ENCODE results near the gene KNOP1. TPM values are rescaled to one million over a fixed set of nuclear protein-coding genes. Genes with fewer than 3 reads are reported as not detected.
"Not testable (repeated sequence)": the region's sequence is repeated elsewhere in the genome, so short reads cannot be mapped to it uniquely, and the experiment has no call there.

Gene KNOP1
- total and polyA plus RNA-seq, 8 donors, result 4.4 to 13.9 (median 8.1) TPM

DNA sequence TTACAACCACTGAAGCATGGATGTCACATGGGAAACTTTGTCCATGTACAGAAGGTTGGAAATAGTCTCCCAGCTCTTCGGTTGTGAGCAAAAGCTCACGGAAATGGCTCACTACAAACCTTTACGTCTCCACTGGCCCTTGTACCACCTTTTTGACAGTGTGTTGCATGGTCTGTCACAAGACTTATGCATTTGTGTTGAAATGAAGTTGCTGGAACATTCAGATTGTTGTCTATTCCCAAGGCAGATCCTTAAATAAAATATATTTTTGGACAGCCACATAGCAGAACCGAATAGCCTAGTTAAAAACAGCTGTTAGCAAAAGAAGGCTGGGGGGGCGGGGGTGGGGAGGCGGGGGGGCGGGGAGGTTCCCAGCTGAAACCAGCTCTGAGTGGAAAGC is 39.2 kb downstream of the KNOP1 start:
- H3K9me3 ChIP-seq, result no peaks in the 10 kb centered on the region
- no peak overlapping the region for H3K4me3 ChIP-seq
- TF ChIP-seq, protein P1, sequence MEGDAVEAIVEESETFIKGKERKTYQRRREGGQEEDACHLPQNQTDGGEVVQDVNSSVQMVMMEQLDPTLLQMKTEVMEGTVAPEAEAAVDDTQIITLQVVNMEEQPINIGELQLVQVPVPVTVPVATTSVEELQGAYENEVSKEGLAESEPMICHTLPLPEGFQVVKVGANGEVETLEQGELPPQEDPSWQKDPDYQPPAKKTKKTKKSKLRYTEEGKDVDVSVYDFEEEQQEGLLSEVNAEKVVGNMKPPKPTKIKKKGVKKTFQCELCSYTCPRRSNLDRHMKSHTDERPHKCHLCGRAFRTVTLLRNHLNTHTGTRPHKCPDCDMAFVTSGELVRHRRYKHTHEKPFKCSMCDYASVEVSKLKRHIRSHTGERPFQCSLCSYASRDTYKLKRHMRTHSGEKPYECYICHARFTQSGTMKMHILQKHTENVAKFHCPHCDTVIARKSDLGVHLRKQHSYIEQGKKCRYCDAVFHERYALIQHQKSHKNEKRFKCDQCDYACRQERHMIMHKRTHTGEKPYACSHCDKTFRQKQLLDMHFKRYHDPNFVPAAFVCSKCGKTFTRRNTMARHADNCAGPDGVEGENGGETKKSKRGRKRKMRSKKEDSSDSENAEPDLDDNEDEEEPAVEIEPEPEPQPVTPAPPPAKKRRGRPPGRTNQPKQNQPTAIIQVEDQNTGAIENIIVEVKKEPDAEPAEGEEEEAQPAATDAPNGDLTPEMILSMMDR (IDR thresholded peaks at IDR 0.05), result no peak
- FAIRE-seq (no peak), DNase-seq (no peak), ATAC-seq (no peak)
- intact Hi-C loops (cut with DNase I), result no loop called here
- WGBS, 2 donors, result 90 to 93% methylated on average over 7 of the region's 7 CpGs
- H3K4me1 ChIP-seq, result no peaks in the 10 kb centered on the region
- peaks cover 0 to 8% (median 6%) of the 10 kb centered on the region in 3 donors for H3K36me3 ChIP-seq
- no peak overlapping the region for H3K27ac ChIP-seq
- no peaks in the 10 kb centered on the region for H3K27me3 ChIP-seq

DNA sequence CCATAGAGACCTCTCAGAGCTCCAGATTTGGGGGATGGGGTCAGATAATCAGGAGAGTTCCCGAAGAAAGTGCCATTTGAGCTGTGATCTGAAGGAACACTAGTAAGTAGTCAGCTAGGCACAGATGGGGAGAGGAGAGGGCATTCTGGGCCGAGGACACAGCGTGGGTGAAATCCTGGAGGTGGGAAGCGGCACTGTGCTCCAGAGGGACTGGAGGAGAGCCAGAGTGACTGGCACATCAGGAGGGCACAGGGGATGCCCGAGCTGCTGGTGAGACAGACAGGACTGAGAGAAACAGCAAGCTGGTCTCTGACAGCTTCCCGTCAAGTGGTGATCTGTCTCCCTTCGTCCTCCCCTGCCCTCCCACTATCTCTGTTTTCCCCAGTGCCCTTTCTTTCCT is 40.6 kb downstream of the KNOP1 start:
- Histone ChIP-seq H3K4me1 (no peaks in the 10 kb centered on the region), H3K27ac (no peak overlapping the region), H3K9me3 (no peaks in the 10 kb centered on the region), H3K4me3 (no peak overlapping the region), H3K36me3 (no peaks in the 10 kb centered on the region), H3K27me3 (no peaks in the 10 kb centered on the region)
- TF ChIP-seq, protein P1 (IDR thresholded peaks at IDR 0.05), result no peak
- ATAC-seq (no peak), FAIRE-seq (no peak), DNase-seq (no peak)
- WGBS, 2 donors, result 83 to 92% methylated on average over 7 of the region's 7 CpGs
- intact Hi-C loops (cut with DNase I), result no loop called here

DNA sequence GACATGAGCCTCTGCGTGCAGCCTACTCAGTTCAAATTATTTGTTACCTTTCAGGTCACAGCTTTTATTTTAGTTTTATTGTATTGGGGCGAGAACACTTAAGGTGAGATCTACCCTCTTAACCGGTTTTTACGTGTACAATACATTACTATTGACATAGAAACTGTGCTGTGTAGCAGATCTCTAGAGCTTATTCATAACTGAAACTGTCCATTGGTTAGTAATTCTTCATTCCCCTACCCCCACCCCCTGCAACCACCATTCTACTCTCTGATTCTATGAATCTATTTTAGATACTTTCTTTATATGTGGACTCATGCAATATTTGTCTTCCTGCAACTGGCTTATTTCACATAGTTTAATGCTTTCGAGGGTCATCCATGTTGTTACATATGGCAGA is 43.5 kb downstream of the KNOP1 start:
- Histone ChIP-seq H3K9me3 (no peaks in the 10 kb centered on the region), H3K4me1 (no peaks in the 10 kb centered on the region), H3K27me3 (no peaks in the 10 kb centered on the region), H3K36me3 (peaks cover 0 to 1% (median 0%) of the 10 kb centered on the region in 3 donors), H3K27ac (no peak overlapping the region), H3K4me3 (no peak overlapping the region)
- intact Hi-C loops (cut with DNase I), result no loop called here
- ATAC-seq, result no peak
- no peak for FAIRE-seq
- 97% methylated on average over 5 of the region's 5 CpGs for WGBS, 2 donors
- DNase-seq, result no peak
- TF ChIP-seq, protein P1 (IDR thresholded peaks at IDR 0.05), result no peak

DNA sequence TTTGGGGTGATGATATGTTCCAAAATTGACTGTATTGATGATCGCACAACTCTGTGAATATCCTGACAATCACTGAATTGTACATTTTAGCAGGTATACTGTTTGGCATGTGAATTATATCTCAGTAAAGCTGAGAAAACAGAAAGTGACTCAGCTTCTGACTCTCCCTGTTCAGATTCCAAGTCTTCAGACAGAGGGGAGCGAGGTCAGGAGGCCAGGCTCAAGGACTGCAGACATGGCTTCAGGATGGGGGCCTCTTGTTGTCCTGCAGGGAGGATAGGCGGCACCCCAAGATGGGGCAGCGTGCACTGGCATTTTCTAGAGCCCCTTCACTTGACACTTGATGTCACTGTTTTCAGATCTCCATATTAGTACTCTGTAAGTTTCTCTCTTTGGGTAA is 45.6 kb downstream of the KNOP1 start:
- Histone ChIP-seq H3K9me3 (no peaks in the 10 kb centered on the region), H3K27me3 (no peaks in the 10 kb centered on the region), H3K4me3 (no peak overlapping the region), H3K4me1 (no peaks in the 10 kb centered on the region), H3K27ac (no peak overlapping the region), H3K36me3 (peaks cover 0 to 10% (median 0%) of the 10 kb centered on the region in 3 donors)
- TF ChIP-seq, protein P1 (IDR thresholded peaks at IDR 0.05), result no peak
- intact Hi-C loops (cut with DNase I), result no loop called here
- DNase-seq, result no peak
- 96 to 98% methylated on average over 4 of the region's 4 CpGs for WGBS, 2 donors
- no peak for ATAC-seq
- FAIRE-seq, result no peak

DNA sequence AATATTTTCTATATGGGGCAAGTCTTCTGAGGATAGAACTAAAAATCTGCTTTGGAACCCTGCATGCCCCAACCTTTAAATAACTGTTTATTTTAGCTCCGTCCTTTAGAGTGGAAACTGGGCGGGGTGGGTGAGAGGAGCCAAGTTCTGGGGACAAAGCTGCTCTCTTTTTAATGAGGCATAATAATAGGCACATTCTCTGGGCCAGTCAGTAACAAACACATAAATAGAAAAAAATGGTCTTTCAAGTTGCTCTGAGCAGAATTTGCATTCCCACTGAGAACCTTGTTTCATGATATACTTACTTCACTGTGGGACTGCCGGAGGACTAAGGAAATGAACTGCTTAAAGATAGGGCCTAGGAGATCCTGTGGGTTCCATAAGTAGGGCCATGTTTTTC is 51.5 kb downstream of the KNOP1 start:
- Histone ChIP-seq H3K36me3 (peaks cover 0 to 10% (median 0%) of the 10 kb centered on the region in 3 donors), H3K4me3 (no peak overlapping the region), H3K9me3 (no peaks in the 10 kb centered on the region), H3K27me3 (no peaks in the 10 kb centered on the region), H3K4me1 (no peaks in the 10 kb centered on the region), H3K27ac (no peak overlapping the region)
- FAIRE-seq, result no peak
- intact Hi-C loops (cut with DNase I), result no loop called here
- TF ChIP-seq, protein P1 (IDR thresholded peaks at IDR 0.05), result no peak
- ATAC-seq, result no peak
- DNase-seq, result no peak
- WGBS, 2 donors, result 69 to 76% methylated on average over 3 of the region's 3 CpGs

DNA sequence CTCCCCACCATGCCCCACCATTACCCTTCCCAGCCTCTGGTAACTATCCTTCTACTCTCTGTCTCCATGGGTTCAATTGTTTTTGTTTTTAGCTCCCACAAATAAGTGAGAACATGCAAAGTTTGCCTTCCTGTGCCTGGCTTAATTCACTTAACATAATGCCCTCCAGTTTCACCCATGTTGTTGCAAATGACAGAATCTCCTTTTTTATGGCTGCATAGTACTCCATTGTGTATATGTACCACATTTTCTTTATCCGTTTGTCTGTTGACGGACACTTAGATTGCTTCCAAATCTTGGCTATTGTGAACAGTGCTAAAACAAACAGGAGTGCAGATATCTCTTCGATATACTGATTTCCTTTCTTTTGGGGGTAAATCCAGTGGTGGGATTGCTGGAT is 52.7 kb downstream of the KNOP1 start:
- WGBS, 2 donors, result 97 to 98% methylated on average over 3 of the region's 3 CpGs
- H3K4me1 ChIP-seq; intact Hi-C loops (cut with DNase I); H3K9me3 ChIP-seq; DNase-seq; H3K4me3 ChIP-seq; ATAC-seq; FAIRE-seq; H3K27ac ChIP-seq; H3K27me3 ChIP-seq: not testable (repeated sequence)
- peaks cover 0 to 10% (median 0%) of the 10 kb centered on the region in 3 donors for H3K36me3 ChIP-seq

Data from pancreas (tissue), 10 donors.